HepG2 (cell line): Measurements from ENCODE around the gene KCNK7. TPM values are rescaled to one million over a fixed set of nuclear protein-coding genes. Genes with fewer than 3 reads are reported as not detected.
A peak's percentile ranks its signal among the peaks of the same experiment; 100 is the strongest.

ENCODE experiments used
- FOXK1 ChIP-seq: sonication (generic); formaldehyde crosslinking; IDR thresholded peaks from 2 replicates; pipeline ENCODE4 v1.4.0; 2020; ENCODE audit warnings: low read depth, missing genetic modification reagents, borderline replicate concordance
- GTF3A ChIP-seq: sonication (generic); formaldehyde crosslinking; conservative IDR thresholded peaks from 2 replicates; pipeline ENCODE4 v1.4.0; 2020; ENCODE audit warnings: mild to moderate bottlenecking, missing genetic modification reagents
- KDM5A ChIP-seq: fragments of 200-600 bp; sonication (generic); IDR thresholded peaks from 2 replicates; pipeline ENCODE4 v1.7.0; 2018; ENCODE audit warnings: antibody characterized with exemption, mild to moderate bottlenecking, low read length, borderline replicate concordance
- PAX8 ChIP-seq: sonication (generic); formaldehyde crosslinking; IDR thresholded peaks from 2 replicates; pipeline ENCODE4 v1.8.0; 2022; ENCODE audit warnings: mild to moderate bottlenecking, missing genetic modification reagents, borderline replicate concordance
- RXRA ChIP-seq: sonication (generic); formaldehyde crosslinking; IDR thresholded peaks from 2 replicates; pipeline ENCODE4 v1.5.1; 2020; ENCODE audit warnings: missing genetic modification reagents
- TAF15 ChIP-seq: fragments of 200-400 bp; formaldehyde crosslinking; IDR thresholded peaks from one replicate; pipeline ENCODE4 v1.6.1; 2018; ENCODE audit warnings: mild to moderate bottlenecking, low read depth, low read length; ENCODE audit not compliant: poor library complexity, severe bottlenecking
- TARDBP ChIP-seq: sonication (generic); formaldehyde crosslinking; IDR thresholded peaks from 2 replicates; pipeline ENCODE4 v1.8.0; 2022; ENCODE audit warnings: mild to moderate bottlenecking, missing genetic modification reagents
- THAP8 ChIP-seq: sonication (generic); formaldehyde crosslinking; IDR thresholded peaks from 2 replicates; pipeline ENCODE4 v1.5.1; 2020; ENCODE audit warnings: missing genetic modification reagents, mild to moderate bottlenecking, borderline replicate concordance
- TP53 ChIP-seq: sonication (generic); formaldehyde crosslinking; conservative IDR thresholded peaks from 2 replicates; pipeline ENCODE4 v1.4.0; 2020; ENCODE audit warnings: missing genetic modification reagents
- TRAFD1 ChIP-seq: sonication (generic); formaldehyde crosslinking; IDR thresholded peaks from 2 replicates; pipeline ENCODE4 v1.5.1; 2020; ENCODE audit warnings: missing genetic modification reagents, mild to moderate bottlenecking, borderline replicate concordance
- ZFP1 ChIP-seq: IDR thresholded peaks from 2 replicates; pipeline ENCODE4 v1.6.1; 2016
- ZNF142 ChIP-seq: sonication (generic); formaldehyde crosslinking; IDR thresholded peaks from 2 replicates; pipeline ENCODE4 v1.4.0; 2020; ENCODE audit warnings: missing genetic modification reagents
- ZNF260 ChIP-seq: sonication (generic); formaldehyde crosslinking; IDR thresholded peaks from 2 replicates; pipeline ENCODE4 v1.4.0; 2020; ENCODE audit warnings: missing genetic modification reagents, low read depth, mild to moderate bottlenecking, borderline replicate concordance
- ZNF607 ChIP-seq: sonication (generic); formaldehyde crosslinking; IDR thresholded peaks from 2 replicates; pipeline ENCODE4 v1.5.1; 2020; ENCODE audit warnings: missing genetic modification reagents, mild to moderate bottlenecking, borderline replicate concordance
- ZSCAN21 ChIP-seq: sonication (generic); formaldehyde crosslinking; IDR thresholded peaks from 2 replicates; pipeline ENCODE4 v1.8.0; 2022; ENCODE audit warnings: mild to moderate bottlenecking, missing genetic modification reagents, moderate library complexity, borderline replicate concordance
- ZXDC ChIP-seq: sonication (generic); formaldehyde crosslinking; IDR thresholded peaks from 2 replicates; pipeline ENCODE4 v1.5.0; 2020; ENCODE audit warnings: mild to moderate bottlenecking, missing genetic modification reagents
- polyA plus RNA-seq, 8 experiments: library from polyadenylated mRNA; depleted of rRNA in 3 of 8; stranded (reverse) in 7 of 8; unstranded in 1 of 8; fragments of >200 nt; fragmentation: Illumina TruSeq in 4 of 8; extraction: Trizol in 4 of 8; gene quantifications; 2 replicates each; pipeline versions ENCODE4 v1.2.1 to v1.2.3, GENCODE V29; 2011 to 2016; ENCODE audit warnings: low read depth in 4 of 8, missing spikeins in 1 of 8, mixed read lengths in 1 of 8; ENCODE audit not compliant: insufficient read depth in 1 of 8
- total RNA-seq, 5 experiments: library from RNA; depleted of rRNA; stranded (reverse); fragments of >200 nt; fragmentation: Illumina TruSeq; extraction: Trizol; gene quantifications; 2 replicates each; pipeline ENCODE4 v1.2.3, GENCODE V29; 2016; ENCODE audit warnings: low read depth in 1 of 5

Gene KCNK7
- total and polyA plus RNA-seq, 2 of the 13 experiments (the other 11 are each of a cell fraction or from before 2014, with no cell fraction given) = 0.11 TPM; not detected in 1

- TF ChIP-seq ZNF142 (CRISPR knock-in tag) (0 out of 2 replicates have a peak, but pooled peaks have one; percentile 3), ZSCAN21 (peak; percentile 90), TARDBP (peak; percentile 83), TRAFD1 (CRISPR knock-in tag) (no peak; the same call in 1 of the 2 replicates), RXRA (CRISPR knock-in tag) (peak; percentile 66), ZNF260 (CRISPR knock-in tag) (0 out of 2 replicates have a peak, but pooled peaks have one; percentile 16), PAX8 (0 out of 2 replicates have a peak, but pooled peaks have one; percentile 76), KDM5A (peak; percentile 98), FOXK1 (CRISPR knock-in tag) (peak; percentile 99), THAP8 (CRISPR knock-in tag) (peak; percentile 88), ZFP1 (CRISPR knock-in tag) (peak; percentile 68; the same call in 1 of the 2 replicates), ZNF607 (CRISPR knock-in tag) (peak; percentile 91), TAF15 (no peak), GTF3A (CRISPR knock-in tag) (peak; percentile 95; the same call in 1 of the 2 replicates), TP53 (0 out of 2 replicates have a peak, but pooled peaks have one; percentile 34), ZXDC (CRISPR knock-in tag) (peak; percentile 97)
Measured at GRCh38 chr11:65569973-65570918, 25.4 kb downstream of the KCNK7 start, which contains the start of gene ZNRD2 (continued).
